ENCODE data around the gene TEX19.

TEX19 gene

DNA sequence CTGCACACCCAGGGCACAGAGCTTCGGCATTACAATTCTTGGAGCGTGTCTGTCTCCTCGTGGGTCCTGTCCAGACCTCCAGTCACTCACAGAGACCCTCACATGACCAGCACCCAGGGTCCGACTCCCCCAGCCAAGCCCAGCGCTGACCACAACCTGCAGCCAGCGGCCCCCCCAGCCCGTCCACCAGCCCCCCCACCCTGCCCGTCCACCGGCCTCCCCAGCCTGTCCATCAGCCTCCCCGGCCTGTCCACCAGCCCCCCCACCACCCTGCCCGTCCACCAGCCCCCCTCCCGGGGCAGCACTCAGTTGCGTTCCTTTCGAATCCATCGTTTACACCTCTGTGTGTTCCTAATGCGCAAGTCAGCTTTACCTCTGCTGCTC is 31.3 kb upstream of the TEX19 start:
- no peak for DNase-seq (ENCODE audit: low read depth in 1 of 2, low spot score in 1 of 2)
- Histone ChIP-seq H3K4me3 (replicated peaks; ENCODE audit: insufficient read depth, low read length) (no peak overlapping the region), H3K27me3 (ENCODE audit: insufficient read depth, poor library complexity, severe bottlenecking) (peaks cover 31% of the 10 kb centered on the region), H3K27ac (replicated peaks) (no peak overlapping the region)
- TF ChIP-seq GABPA (IDR thresholded peaks at IDR 0.05; ENCODE audit: low read depth) (no peak), SPI1 (IDR thresholded peaks at IDR 0.05; ENCODE audit: borderline replicate concordance, low read depth) (no peak), POLR2AphosphoS5 (IDR thresholded peaks at IDR 0.05; ENCODE audit: low read depth) (no peak)
- TF ChIP-seq, protein P1, sequence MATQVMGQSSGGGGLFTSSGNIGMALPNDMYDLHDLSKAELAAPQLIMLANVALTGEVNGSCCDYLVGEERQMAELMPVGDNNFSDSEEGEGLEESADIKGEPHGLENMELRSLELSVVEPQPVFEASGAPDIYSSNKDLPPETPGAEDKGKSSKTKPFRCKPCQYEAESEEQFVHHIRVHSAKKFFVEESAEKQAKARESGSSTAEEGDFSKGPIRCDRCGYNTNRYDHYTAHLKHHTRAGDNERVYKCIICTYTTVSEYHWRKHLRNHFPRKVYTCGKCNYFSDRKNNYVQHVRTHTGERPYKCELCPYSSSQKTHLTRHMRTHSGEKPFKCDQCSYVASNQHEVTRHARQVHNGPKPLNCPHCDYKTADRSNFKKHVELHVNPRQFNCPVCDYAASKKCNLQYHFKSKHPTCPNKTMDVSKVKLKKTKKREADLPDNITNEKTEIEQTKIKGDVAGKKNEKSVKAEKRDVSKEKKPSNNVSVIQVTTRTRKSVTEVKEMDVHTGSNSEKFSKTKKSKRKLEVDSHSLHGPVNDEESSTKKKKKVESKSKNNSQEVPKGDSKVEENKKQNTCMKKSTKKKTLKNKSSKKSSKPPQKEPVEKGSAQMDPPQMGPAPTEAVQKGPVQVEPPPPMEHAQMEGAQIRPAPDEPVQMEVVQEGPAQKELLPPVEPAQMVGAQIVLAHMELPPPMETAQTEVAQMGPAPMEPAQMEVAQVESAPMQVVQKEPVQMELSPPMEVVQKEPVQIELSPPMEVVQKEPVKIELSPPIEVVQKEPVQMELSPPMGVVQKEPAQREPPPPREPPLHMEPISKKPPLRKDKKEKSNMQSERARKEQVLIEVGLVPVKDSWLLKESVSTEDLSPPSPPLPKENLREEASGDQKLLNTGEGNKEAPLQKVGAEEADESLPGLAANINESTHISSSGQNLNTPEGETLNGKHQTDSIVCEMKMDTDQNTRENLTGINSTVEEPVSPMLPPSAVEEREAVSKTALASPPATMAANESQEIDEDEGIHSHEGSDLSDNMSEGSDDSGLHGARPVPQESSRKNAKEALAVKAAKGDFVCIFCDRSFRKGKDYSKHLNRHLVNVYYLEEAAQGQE (IDR thresholded peaks at IDR 0.05; ENCODE audit: insufficient replicate concordance, low read depth) = no peak
- TF ChIP-seq, protein P2, sequence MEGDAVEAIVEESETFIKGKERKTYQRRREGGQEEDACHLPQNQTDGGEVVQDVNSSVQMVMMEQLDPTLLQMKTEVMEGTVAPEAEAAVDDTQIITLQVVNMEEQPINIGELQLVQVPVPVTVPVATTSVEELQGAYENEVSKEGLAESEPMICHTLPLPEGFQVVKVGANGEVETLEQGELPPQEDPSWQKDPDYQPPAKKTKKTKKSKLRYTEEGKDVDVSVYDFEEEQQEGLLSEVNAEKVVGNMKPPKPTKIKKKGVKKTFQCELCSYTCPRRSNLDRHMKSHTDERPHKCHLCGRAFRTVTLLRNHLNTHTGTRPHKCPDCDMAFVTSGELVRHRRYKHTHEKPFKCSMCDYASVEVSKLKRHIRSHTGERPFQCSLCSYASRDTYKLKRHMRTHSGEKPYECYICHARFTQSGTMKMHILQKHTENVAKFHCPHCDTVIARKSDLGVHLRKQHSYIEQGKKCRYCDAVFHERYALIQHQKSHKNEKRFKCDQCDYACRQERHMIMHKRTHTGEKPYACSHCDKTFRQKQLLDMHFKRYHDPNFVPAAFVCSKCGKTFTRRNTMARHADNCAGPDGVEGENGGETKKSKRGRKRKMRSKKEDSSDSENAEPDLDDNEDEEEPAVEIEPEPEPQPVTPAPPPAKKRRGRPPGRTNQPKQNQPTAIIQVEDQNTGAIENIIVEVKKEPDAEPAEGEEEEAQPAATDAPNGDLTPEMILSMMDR (IDR thresholded peaks at IDR 0.05; ENCODE audit: insufficient read depth, low read length) = no peak

DNA sequence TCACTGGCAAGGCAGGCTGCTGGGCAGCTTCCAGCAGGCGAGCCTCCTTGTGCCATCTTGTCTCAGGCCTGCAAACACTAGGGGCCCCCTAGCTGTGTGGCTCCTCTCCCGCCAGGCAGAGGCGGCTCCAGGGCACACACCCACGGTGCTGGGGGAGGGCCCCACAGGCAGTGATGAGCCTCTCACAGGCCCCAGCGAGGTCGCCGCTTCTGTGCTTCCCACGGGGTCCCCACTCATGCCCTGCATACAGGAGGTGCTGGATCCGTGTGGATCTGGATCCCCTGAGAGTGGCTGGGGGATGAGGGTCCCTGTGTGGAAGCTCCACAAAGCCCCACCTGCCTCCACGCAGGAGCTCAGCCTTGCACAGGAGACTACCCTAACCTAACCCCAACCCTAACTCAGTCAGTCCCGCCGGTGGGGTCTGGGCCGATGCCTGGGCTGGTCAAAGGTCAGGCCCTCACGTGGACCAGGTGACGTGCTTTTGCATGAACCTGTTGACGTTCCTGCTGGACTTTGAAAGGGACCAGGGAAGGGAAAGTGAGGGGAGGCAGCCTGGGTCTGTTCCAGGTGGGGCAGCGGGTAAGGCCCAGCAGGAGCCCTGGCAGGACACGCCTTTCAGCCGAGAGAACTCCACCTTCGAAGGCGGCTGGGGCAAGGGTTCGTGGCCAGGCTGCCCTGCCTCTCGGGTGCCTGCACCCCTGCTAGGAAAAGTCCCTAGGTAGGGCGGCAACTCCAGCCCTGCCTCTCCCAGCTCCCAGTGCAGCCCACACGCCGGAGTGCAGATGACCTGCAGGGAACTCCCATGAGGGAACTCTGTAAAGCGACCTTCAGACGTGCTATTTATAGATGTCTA is 30.7 kb upstream of the TEX19 start:
- Histone ChIP-seq H3K27ac (replicated peaks) (no peak overlapping the region), H3K27me3 (ENCODE audit: insufficient read depth, poor library complexity, severe bottlenecking) (peaks cover 35% of the 10 kb centered on the region), H3K4me3 (replicated peaks; ENCODE audit: insufficient read depth, low read length) (no peak overlapping the region)
- no peak for TF ChIP-seq GABPA (IDR thresholded peaks at IDR 0.05; ENCODE audit: low read depth)
- TF ChIP-seq, protein P1 (IDR thresholded peaks at IDR 0.05; ENCODE audit: insufficient replicate concordance, low read depth) = no peak
- TF ChIP-seq, protein P2 (IDR thresholded peaks at IDR 0.05; ENCODE audit: insufficient read depth, low read length) = no peak
- no peak for TF ChIP-seq SPI1 (IDR thresholded peaks at IDR 0.05; ENCODE audit: borderline replicate concordance, low read depth)
- TF ChIP-seq POLR2AphosphoS5 (IDR thresholded peaks at IDR 0.05; ENCODE audit: low read depth) = no peak
- no peak for DNase-seq (ENCODE audit: low read depth in 1 of 2, low spot score in 1 of 2)

DNA sequence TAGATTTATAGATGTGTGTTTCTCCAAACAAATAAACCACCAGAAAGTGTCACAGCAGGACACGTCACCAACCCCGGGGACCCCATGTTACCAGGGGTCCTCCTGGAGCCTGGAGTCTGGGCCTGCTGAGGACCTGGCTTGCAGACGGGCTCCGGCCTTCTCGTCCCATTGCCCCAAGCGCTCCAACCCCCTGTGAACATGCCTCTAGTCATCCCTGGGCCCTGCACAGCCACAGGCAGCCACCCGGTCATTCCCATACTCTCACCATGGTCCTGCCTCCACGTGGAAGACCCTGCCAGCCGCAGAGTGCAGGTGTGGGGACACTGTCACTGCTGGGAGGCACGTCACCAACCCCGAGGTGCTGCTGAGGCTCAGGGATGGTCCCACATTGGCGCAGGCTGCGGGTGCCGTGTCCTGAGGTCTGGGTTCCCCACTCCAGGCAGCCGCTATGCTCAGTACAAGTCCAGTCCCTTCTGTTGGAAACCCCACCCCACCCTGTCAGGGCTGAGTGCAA is 30.0 kb upstream of the TEX19 start:
- H3K27me3 ChIP-seq (ENCODE audit: insufficient read depth, poor library complexity, severe bottlenecking) = peaks cover 41% of the 10 kb centered on the region
- DNase-seq (ENCODE audit: low read depth in 1 of 2, low spot score in 1 of 2) = no peak
- H3K4me3 ChIP-seq (replicated peaks; ENCODE audit: insufficient read depth, low read length) = no peak overlapping the region
- no peak for TF ChIP-seq POLR2AphosphoS5 (IDR thresholded peaks at IDR 0.05; ENCODE audit: low read depth)
- no peak for TF ChIP-seq GABPA (IDR thresholded peaks at IDR 0.05; ENCODE audit: low read depth)
- TF ChIP-seq, protein P2 (IDR thresholded peaks at IDR 0.05; ENCODE audit: insufficient read depth, low read length) = no peak
- TF ChIP-seq SPI1 (IDR thresholded peaks at IDR 0.05; ENCODE audit: borderline replicate concordance, low read depth) = no peak
- TF ChIP-seq, protein P1 (IDR thresholded peaks at IDR 0.05; ENCODE audit: insufficient replicate concordance, low read depth) = no peak
- no peak overlapping the region for H3K27ac ChIP-seq (replicated peaks)

Measured in HL-60 (cell line).